GM12878 (cell line): ENCODE data around the gene DNAJB2. TPM values are rescaled to one million over a fixed set of nuclear protein-coding genes. Genes with fewer than 3 reads are reported as not detected.

Experiments
- ATAC-seq: fragments of 200-7000 bp; cut with Tn5 transposase; 3 replicates; pipeline ENCODE4 v1.9.1; 2020; ENCODE audit warnings: mild to moderate bottlenecking, moderate library complexity
- BruUV-seq: library from RNA; stranded (reverse); fragments of 400-500 nt; replicated peaks from 2 replicates; lab custom pipeline; 2021; lab: Mats Ljungman, UMichigan
- CTCF ChIA-PET: fragments of 300-600 bp; sonication (Branson Sonifier 250); formaldehyde crosslinking; extraction: SDS; loops from one replicate; lab custom pipeline; 2021; ENCODE audit warnings: inconsistent platforms; lab: Yijun Ruan, JAX
- POLR2A ChIA-PET: fragments of 350-600 bp; formaldehyde crosslinking; extraction: SDS; loops from one replicate; lab custom pipeline; 2021; ENCODE audit warnings: inconsistent platforms; lab: Charles Lee
- RAD21 ChIA-PET: fragments of 300-600 bp; sonication (Branson Sonifier 250); formaldehyde crosslinking; loops from one replicate; lab custom pipeline; 2023; ENCODE audit warnings: antibody characterized with exemption; ENCODE audit not compliant: unreplicated experiment; lab: Charles Lee
- SMC1A ChIA-PET: fragments of 300-600 bp; sonication (Branson Sonifier 250); formaldehyde crosslinking; loops from one replicate; lab custom pipeline; 2023; ENCODE audit not compliant: unreplicated experiment, uncharacterized antibody; lab: Charles Lee
- DNase-seq: peaks from one replicate; pipeline ENCODE4 v3.0.0-alpha.2; 2011; ENCODE audit warnings: low read depth, low spot score
- FAIRE-seq: peaks from 3 replicates; lab custom pipeline; 2011; peaks lifted over from hg19 to GRCh38; lab: Jason Lieb, UNC
- H2AFZ ChIP-seq: 2 replicates; pipeline ENCODE4 v1.6.0; 2011; ENCODE audit warnings: low read depth, low read length, control low read depth; ENCODE audit not compliant: control insufficient read depth
- H3K27ac ChIP-seq: 2 replicates; pipeline ENCODE4 v1.5.1; 2011; ENCODE audit warnings: control low read depth; ENCODE audit not compliant: control insufficient read depth, insufficient read depth
- H3K27me3 ChIP-seq, 2 experiments: replicated peaks in 1 of 2; 2 replicates each; pipeline versions ENCODE4 v1.6.0 to v1.6.1; 2011; ENCODE audit warnings: low read length in 1 of 2; ENCODE audit not compliant: control insufficient read depth in 2 of 2, insufficient read depth in 2 of 2
- H3K36me3 ChIP-seq, 2 experiments: 2 replicates each; pipeline ENCODE4 v1.5.1; 2011; ENCODE audit warnings: low read length in 1 of 2; ENCODE audit not compliant: control insufficient read depth in 2 of 2, insufficient read depth in 2 of 2
- H3K4me1 ChIP-seq: 2 replicates; pipeline ENCODE4 v1.6.1; 2011; ENCODE audit warnings: mild to moderate bottlenecking, low read length, moderate library complexity, mixed read lengths; ENCODE audit not compliant: control insufficient read depth, insufficient read depth
- H3K4me2 ChIP-seq: 2 replicates; pipeline ENCODE4 v1.6.0; 2011; ENCODE audit warnings: control low read depth; ENCODE audit not compliant: control insufficient read depth, insufficient read depth
- H3K4me3 ChIP-seq: fragments of 200-600 bp; sonication (generic); 2 replicates; pipeline ENCODE4 v1.5.1; 2016
- H3K79me2 ChIP-seq: 2 replicates; pipeline ENCODE4 v1.6.0; 2011; ENCODE audit warnings: low read length; ENCODE audit not compliant: control insufficient read depth, insufficient read depth
- H3K9ac ChIP-seq: 2 replicates; pipeline ENCODE4 v1.8.0; 2011; ENCODE audit warnings: low read length, control low read depth, mixed read lengths; ENCODE audit not compliant: control insufficient read depth, insufficient read depth
- H3K9me3 ChIP-seq: replicated peaks from 3 replicates; pipeline ENCODE4 v1.5.1; 2011; ENCODE audit warnings: mild to moderate bottlenecking, low read length; ENCODE audit not compliant: control insufficient read depth, insufficient read depth
- H4K20me1 ChIP-seq: 2 replicates; pipeline ENCODE4 v1.6.0; 2011; ENCODE audit not compliant: control insufficient read depth, insufficient read depth
- SRF ChIP-seq, 2 experiments: IDR thresholded peaks; 2 replicates each; pipeline ENCODE4 v1.6.1; 2011; ENCODE audit warnings: low read depth in 2 of 2, low read length in 2 of 2, mild to moderate bottlenecking in 1 of 2, moderate library complexity in 1 of 2
- ZNF217 ChIP-seq: fragments of 450-650 bp; IDR thresholded peaks from 2 replicates; pipeline ENCODE4 v1.6.1; 2017; ENCODE audit warnings: antibody characterized with exemption, mild to moderate bottlenecking
- WGBS: methylation state at CpG from one replicate; pipeline ENCODE4 v1.1.6; 2016; ENCODE audit warnings: low lambda C conversion rate; ENCODE audit not compliant: insufficient replicate concordance, insufficient coverage; ENCODE audit errors: missing lambda C conversion rate; 5-methylcytosine and 5-hydroxymethylcytosine counted together
- in situ Hi-C: fragments of 300-500 bp; cut with MboI; formaldehyde crosslinking; loops from 9 replicates; pipeline ENCODE4 v1.14.3; 2018; ENCODE audit warnings: mixed read lengths
- intact Hi-C: fragments of 100-400 bp; cut with micrococcal nuclease; formaldehyde crosslinking; loops from one replicate; pipeline ENCODE4 v1.14.2; 2022; ENCODE audit not compliant: unreplicated experiment
- polyA plus RNA-seq, 11 experiments: library from polyadenylated mRNA; depleted of rRNA in 4 of 11; unstranded in 6 of 11; stranded (reverse) in 5 of 11; fragments of >200 nt; fragmentation: Nextera tagmentation in 4 of 11; fragmentation: Illumina TruSeq in 1 of 11; extraction: Ambion mirVana in 4 of 11; extraction: Trizol in 1 of 11; gene quantifications; 1 replicate in 1 of 11; 2 replicates in 10 of 11; pipeline versions ENCODE4 v1.2.1 to v1.2.3, GENCODE V29; 2011 to 2016; ENCODE audit warnings: inconsistent platforms in 2 of 11, missing spikeins in 2 of 11, low read depth in 1 of 11
- total RNA-seq, 4 experiments: library from RNA; depleted of rRNA in 3 of 4; stranded (reverse); fragments of >200 nt in 3 of 4; fragmentation: Illumina TruSeq in 1 of 4; extraction: Trizol in 1 of 4; gene quantifications; 2 replicates each; pipeline versions ENCODE4 v1.2.1 to v1.2.3, GENCODE V29; 2013 to 2021
- TF ChIP-seq, protein P1 (sequence below): fragments of 450-650 bp; IDR thresholded peaks from 2 replicates; pipeline ENCODE4 v1.6.1; 2017; ENCODE audit warnings: mild to moderate bottlenecking, moderate library complexity

DNAJB2 gene
- total and polyA plus RNA-seq, 10 of the 15 experiments (the other 5 are each of a cell fraction or from before 2014, with no cell fraction given), result 0.26 to 36.5 (median 12.5) TPM

DNA sequence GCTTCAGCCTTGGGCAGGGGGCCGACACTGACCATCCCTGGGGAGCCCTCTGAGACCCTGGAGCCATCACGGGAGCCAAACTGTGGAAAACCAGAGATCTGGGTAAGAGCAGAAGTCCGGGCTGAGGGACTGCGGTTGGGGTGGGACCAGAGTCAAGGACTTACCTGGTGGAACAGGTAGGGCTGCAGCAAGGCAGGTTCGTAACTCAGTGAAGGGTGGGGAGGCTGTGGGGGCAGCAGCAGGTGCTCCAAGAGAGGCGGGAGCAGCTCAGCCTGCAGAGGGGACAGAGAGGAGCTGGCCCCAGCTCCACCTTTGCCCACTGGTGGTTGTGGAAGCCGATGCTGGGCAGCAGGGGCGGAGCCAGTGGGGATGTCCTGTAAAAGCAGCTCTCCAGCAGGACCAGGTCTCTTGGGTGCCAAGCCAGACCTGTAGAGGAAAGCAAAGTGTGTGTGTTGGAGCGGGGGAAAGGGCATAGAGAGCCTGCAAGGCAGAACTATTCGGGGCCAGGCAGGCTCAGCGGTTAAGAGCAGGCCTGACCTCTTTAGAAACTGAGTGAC lies 23.3 kb downstream of the DNAJB2 start:
- ChIA-PET CTCF (interaction anchor here (0.7 to 10.9 kb wide), 2 partner anchors 147 to 260 kb away, joined by 4 to 208 read pairs; partner anchors contain the start of gene NHEJ1), SMC1A (interaction anchor here (5.8 kb wide), 1 partner anchor 144 kb away, joined by 36 read pairs; the partner anchor contains the start of gene NHEJ1), POLR2A (interaction anchor here (0.6 kb wide), 1 partner anchor 118 kb away, joined by 4 read pairs; no protein-coding TSS in a partner anchor), RAD21 (interaction anchor here (1.0 kb wide), 1 partner anchor 146 kb away, joined by 4 read pairs; no protein-coding TSS in a partner anchor)
- no peak for TF ChIP-seq ZNF217
- TF ChIP-seq SRF (IDR thresholded peaks at IDR 0.05; ENCODE audit: low read depth in 2 of 2, low read length in 2 of 2), result no peak
- TF ChIP-seq, protein P1, sequence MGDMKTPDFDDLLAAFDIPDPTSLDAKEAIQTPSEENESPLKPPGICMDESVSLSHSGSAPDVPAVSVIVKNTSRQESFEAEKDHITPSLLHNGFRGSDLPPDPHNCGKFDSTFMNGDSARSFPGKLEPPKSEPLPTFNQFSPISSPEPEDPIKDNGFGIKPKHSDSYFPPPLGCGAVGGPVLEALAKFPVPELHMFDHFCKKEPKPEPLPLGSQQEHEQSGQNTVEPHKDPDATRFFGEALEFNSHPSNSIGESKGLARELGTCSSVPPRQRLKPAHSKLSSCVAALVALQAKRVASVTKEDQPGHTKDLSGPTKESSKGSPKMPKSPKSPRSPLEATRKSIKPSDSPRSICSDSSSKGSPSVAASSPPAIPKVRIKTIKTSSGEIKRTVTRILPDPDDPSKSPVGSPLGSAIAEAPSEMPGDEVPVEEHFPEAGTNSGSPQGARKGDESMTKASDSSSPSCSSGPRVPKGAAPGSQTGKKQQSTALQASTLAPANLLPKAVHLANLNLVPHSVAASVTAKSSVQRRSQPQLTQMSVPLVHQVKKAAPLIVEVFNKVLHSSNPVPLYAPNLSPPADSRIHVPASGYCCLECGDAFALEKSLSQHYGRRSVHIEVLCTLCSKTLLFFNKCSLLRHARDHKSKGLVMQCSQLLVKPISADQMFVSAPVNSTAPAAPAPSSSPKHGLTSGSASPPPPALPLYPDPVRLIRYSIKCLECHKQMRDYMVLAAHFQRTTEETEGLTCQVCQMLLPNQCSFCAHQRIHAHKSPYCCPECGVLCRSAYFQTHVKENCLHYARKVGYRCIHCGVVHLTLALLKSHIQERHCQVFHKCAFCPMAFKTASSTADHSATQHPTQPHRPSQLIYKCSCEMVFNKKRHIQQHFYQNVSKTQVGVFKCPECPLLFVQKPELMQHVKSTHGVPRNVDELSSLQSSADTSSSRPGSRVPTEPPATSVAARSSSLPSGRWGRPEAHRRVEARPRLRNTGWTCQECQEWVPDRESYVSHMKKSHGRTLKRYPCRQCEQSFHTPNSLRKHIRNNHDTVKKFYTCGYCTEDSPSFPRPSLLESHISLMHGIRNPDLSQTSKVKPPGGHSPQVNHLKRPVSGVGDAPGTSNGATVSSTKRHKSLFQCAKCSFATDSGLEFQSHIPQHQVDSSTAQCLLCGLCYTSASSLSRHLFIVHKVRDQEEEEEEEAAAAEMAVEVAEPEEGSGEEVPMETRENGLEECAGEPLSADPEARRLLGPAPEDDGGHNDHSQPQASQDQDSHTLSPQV, result no peak
- Histone ChIP-seq H3K9me3 (no peaks in the 10 kb centered on the region), H3K79me2 (no peaks in the 10 kb centered on the region), H4K20me1 (no peaks in the 10 kb centered on the region), H3K4me3 (no peak overlapping the region), H3K4me1 (no peaks in the 10 kb centered on the region), H3K4me2 (no peak overlapping the region), H3K27me3 (peaks cover 4 to 5% of the 10 kb centered on the region in 2 experiments; a peak in 2 of 4 replicates), H3K27ac (no peak overlapping the region), H3K9ac (no peak overlapping the region), H3K36me3 (no peaks in the 10 kb centered on the region), H2AFZ (no peak overlapping the region)
- no TSS peak for BruUV-seq
- DNase-seq (no peak), ATAC-seq (no peak), FAIRE-seq (no peak)
- in situ Hi-C loops (no loop called here), intact Hi-C loops (no loop called here)
- WGBS, result 29% methylated on average over 11 of the region's 11 CpGs
